Right renal cortex interstitium (tissue), 3 donors: ENCODE results near the gene SP140. TPM values are rescaled to one million over a fixed set of nuclear protein-coding genes. Genes with fewer than 3 reads are reported as not detected.
A peak's percentile ranks its signal among the peaks of the same experiment; 100 is the strongest.
"Not testable (repeated sequence)": the region's sequence is repeated elsewhere in the genome, so short reads cannot be mapped to it uniquely, and the experiment has no call there.

ENCODE experiments used
- DNase-seq, 3 donors: peaks; one replicate each; pipeline ENCODE4 v3.0.0-alpha.2; 2013; ENCODE audit warnings: low read depth in 3 of 3, low spot score in 2 of 3
- polyA plus RNA-seq, 3 donors: library from polyadenylated mRNA; unstranded; fragments of 120-200 nt; gene quantifications; one replicate each; pipeline ENCODE4 v1.2.1, GENCODE V29; 2013; ENCODE audit not compliant: insufficient read length in 3 of 3

Gene SP140
- polyA plus RNA-seq: under 1 TPM; 0.68 to 0.97 (median 0.74) TPM

DNA sequence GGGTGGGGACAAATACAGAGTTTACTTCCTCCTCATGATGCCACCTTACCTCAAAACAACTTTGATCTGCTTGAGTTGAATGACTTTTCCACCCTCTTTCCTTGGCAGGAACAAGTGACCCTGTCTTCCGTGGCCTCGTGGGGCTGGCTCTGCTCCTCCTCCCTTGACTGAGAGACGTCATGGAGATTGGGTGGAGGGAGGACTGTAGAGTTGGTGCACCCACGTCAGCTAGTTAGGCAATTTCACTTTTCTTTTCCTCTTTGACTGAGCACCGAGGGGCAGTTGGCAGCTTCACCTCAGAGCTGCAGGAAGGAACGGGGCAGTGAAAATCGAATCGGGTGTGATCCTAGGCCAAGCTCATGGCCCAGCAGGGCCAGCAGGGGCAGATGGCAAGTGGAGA, at the start of gene SP140:
Gene SP140, plus strand, starts transcription at position 251 of the 400 bp plus-strand sequence. Its CDS starts 109 bp downstream, at position 360.
- DNase-seq: no peak

DNA sequence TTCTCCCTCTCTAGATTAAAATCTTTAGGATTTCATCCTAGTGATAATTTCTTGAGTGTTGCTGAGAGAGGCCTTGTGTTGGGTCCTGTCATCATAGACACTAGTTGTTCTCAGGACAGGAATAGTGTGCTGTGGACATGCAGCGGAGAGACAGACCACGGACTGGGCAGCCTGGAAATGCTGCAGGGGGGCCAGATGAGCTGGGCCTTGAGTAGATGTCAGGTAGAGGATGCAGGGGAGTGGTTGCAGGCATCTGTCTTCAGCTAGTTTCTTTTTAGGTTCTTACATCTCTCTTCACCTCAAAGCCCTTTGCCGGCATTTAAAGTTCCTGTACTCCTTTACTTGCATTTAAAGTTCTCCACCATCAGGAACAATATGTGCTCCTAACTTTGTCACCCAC, 48.5 kb upstream of the SP140 start:
- no peak for DNase-seq

DNA sequence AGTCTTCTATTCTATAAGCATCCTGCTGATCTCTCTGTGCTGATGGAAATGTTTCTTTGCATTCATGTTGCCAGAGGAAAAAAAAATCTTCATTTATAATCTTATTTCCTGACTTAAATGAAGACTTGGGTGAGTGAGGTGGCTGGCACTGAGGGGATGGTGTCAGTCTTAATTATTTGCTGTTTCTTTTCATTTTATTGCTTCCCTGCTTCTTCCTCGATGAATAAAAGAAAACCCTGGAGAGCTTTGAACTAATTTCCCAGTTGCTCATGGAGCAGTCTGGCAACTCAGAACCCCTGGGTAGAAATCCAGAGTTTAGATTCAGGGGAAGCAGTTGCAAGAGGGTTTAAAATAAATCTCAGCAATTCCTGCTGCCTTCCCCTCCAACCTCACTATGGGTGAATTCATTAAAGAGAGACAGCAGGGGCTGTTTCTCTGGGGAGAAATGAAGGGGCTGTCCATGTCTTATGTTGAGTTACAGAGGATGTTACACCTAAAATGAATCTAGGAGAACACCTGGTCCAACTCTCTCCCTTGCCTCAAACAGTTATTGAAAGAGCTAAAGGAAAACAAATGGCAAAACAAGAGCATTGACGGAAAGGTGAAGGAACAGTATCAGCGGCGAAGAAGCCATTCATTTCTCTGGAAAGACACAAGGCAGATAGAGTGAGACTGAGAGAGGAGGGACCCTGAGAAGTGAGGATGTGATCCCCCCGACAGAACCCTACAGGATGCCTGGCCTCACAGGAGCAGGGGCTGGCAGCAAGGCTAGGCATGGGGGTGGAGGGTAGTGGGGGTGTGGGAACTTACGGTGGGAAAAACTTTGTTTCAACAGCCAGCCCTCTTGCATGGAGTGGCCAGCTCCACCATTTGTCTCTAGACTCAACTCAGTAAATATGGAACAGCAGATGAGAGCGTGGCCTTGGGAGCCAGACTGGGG, 46.7 kb upstream of the SP140 start:
- DNase-seq: no peak

DNA sequence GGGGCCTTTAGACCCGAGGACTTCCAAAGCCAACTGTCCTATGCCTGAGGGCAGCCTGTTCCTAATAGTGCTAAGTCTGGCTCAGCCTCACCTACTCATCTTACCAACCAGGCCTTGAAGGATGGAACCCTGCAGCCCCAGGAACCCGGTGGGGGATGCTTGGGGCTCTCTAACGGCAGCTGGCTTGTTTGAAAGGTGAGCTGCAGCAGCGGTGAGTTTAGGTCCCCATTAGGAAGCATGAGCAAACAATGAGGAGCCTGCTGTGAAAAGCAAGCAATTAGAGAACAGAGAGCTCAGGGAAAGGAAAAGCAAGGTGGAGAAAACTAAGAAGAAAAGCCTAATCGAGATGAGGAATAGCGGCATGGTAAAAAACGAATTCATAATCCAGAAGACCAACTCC, 45.6 kb upstream of the SP140 start:
- DNase-seq: no peak

DNA sequence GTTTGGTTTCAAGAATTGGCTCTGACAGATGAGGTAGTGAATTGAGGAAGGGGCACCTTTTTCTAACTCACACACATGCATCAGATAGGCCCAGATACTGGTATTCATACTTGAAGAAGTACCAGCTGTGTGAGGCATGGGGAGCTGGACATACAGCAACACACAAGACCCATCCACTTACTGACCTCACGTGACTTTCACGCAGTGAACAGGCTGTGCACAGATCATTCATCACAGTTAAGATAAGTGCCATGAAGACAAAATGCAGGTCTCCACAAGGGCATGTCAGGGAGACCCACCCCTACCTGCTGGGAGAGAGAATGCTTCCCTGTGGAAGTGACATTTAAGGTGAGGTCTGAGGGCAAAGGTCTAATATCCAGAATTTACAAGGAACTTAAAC, 44.3 kb upstream of the SP140 start:
- no peak for DNase-seq

DNA sequence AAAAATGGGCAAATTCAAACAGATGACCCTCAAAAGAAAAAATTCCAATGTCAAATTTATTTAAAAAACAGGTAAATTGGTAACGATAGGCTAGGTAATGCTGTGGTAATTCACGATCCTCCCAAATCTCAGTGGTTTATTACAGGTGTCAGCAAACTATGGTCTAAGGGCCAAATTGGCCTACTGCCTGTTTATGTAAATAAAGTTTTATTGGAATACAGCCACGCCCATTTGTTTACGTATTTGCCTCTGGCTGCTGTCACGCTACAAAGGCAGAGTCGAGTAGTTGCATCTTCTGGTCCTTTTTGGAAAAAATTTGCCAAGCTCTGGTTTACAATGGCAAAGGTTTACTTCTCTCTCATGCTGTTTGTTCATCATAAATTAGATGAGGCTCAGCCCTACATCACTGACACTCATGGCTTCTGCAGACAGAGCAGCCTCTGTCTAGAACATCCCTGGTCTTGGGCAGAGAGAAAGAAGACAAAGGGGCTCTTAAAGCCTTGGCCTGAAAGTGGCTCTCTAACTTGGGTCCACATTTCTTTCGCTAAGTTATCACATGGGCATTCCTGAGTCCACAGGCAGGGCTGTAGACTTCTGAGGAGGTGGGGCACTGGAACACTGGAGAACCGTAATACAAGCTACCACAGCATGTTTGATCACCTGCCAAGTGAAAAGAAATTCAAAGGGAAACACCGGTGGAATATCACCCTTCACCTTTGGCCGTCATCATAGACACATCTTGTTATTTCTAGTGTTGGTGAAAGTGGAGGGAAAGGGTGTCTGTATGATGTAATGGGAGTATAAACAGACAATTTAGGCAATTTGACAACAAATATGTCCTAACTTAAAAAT, 40.6 kb upstream of the SP140 start:
- no peak for DNase-seq

DNA sequence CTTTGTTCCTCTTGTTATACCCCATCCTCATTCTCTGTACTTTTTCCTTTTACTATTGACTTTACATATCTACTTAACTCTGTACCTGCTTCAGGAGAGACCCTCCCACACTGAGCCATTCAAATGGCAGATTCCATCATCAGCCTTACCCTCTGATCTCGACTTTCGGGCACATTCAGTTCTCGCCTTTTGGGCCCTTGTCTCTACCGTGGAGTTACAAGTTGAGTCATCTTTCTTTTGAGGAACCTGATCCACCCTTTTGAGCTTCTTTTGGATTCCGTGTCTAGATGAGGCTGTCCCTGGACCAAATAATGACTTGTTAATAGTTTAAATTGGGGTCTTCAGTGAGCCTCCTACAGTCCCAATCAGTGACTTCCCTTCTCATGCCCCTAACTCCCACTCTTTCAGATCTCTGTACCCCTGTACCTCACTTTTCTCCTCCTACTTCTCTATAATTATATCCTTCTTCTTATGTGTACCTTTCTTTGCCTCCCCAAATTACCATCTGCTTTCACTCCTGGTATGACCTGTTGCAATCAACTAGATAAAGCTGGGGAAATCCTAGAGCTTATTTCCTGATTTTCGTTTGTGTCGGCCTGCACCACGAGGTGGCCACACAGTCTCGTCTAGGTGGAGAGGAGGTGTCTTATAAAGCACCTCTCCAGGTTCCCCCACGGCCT, 23.0 kb upstream of the SP140 start:
- DNase-seq: no peak

DNA sequence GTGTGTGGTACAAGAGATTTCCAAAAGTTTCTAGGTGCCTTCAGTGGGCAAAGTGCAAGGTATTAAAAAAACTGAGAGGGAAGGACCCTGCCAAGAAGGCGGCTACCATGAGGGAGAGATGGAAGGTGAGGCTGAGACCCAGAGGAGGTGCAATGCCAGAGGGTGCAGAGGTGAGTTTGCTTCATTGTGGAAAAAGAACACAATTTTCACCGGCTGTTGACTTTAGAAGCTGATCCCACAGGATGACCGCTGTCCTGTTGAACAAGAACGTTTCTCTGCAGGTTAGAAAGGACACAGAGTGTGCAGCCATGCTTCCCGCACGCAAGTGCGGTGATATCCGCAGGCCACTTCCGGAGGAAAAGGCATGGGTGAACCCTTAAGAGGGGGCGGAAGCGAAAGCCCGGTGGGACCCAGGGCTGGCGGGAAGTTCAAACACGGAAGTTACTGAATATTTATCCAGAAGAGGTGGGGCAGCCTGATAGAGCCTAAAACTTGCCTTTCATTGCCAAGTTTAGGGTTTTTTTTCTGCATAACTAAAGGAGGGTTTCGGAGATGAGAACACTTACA, 22.3 kb upstream of the SP140 start:
- no peak for DNase-seq

DNA sequence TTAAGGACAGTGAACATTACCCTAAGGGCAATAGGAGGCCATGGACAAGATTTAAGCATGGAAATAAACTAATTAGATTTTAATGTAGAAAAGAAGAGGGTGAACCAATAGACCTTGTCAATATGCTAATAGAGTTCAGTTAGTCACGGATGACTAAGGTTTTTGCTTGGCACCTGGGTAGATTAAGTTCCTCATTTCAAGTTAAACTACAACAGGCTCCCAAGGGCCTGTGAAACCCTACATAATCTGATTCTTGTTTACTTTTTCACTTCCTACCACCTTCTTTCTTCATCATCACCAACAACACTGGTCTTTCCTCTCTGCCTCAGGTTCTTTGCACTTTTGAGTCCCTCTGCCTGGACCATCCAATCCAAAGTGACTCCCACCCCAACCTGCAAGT, 20.5 kb upstream of the SP140 start:
- DNase-seq: peak in 1 of 3 donors; percentile 4

DNA sequence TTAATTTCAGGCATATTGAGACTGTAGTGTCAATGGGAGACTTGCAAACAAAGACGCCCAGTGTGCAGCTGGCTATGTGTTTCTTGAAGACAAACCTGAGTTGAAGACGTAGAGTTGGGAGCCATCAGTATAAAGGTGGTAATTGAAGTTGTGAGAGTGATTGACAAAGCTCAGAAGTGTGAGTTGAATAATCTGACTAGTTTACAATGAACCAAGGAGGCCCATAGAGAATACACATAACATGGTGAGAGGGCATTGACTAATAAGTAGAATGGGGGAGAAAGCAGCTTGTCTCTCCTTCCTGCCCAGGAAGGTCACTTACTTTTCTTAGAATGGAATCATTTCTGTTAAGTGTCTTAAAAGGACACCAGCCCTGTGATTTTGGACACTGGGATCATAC, 19.8 kb upstream of the SP140 start:
- no peak for DNase-seq

DNA sequence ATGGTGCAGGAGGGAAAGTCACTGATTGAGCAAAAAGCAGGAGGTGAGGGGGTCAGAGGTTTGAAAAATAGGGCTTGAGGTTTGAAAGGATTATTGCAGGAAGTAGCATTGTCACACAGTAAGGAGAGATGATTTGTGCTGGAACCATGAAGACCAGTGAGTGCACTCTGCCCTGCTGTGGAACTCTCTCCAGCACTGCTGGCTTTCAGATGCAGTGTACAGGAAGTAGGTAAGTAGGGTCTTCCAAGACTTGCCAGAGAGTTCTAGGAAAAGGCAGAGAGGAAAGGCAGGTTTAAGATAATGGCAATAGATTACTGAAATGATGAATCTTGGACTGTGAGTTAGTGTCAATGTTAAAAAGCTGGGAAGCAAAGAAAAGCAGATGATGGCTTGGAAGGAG, 17.0 kb upstream of the SP140 start:
- no peak for DNase-seq

DNA sequence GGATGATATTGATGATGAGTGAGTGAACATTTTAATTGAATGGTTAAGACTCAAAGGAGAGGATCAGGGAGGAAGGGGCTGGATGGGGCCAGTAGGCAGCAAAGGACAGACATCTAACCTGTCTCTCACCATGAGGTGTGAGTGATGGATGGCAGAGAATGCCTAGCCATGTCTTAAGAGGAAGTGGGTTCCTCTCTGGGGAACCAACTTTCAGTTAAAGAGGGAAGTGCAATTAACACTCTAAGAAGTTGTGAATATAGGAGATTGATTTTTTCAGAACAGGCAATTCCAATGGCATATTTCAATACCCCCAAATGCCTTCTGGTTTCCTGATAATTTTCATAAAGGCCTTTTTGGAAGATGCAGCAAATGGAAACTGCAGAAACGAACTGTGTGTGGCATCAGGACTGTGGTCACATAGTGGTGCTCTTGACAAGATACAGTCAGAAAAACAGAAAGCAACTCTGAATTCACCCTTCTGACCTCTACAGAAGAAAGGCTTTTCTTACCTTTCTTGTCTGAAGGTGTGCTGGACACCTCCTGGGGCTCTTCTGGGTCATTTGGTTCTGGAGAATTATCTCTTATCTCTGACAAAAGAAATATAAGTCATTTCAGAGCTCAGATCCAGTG, 16.0 kb upstream of the SP140 start:
- DNase-seq: no peak

DNA sequence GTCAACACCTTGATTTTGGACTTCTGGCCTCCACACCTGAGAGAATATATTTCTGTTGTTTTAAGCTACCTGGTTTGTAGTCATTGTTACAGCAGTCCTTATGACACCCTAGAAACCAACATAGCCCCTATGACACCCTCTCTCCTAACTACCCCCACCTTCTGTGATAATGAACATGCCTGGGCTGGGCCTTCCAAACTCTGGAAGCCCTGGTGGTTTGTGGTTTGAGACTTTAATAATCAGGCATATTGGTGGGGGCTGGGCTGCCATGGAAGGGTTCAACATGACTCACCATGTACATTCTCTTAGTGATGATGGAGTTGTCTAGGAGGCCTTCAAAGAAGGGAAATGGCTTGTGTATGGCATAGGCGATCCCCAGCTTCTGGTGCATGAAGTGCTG, 9.0 kb upstream of the SP140 start:
- no peak for DNase-seq

DNA sequence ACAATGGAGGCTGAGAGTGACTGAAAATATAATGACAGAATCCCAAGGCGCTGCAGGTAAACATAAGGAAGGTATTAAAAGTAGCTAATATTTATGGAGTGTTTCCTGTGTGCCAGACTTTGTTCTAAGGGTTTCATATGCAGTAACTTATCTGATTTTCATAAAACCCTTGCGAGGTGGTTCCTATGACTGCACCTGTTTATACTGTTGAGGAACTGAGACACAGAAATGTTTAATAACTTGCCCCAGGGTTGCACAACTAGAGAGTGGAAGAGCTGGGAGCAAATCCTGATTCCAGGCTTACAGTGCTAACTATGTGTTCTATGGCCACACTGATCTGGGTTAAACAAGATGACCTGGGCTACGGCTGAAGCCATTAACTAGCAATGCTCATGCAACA, 8.1 kb upstream of the SP140 start:
- no peak for DNase-seq

DNA sequence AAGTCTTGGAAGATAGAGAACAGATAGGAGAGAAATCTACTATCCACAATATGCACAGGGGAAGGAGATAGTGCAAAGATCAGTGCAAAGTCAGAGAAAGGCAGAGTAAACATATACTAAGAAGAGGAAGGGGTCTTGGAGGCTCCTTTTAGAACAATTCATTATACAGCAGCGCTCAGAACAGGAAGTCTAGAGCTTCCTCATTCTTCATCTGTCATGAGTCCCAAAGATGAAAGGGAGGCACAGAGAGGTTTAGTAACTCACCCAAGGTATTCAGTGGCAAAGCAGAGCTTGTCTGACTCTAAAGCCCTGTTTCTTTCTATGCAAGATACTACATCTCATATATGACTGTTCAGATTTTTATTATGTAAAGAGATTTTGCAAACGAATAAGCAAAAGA, 7.1 kb upstream of the SP140 start:
- DNase-seq: no peak

DNA sequence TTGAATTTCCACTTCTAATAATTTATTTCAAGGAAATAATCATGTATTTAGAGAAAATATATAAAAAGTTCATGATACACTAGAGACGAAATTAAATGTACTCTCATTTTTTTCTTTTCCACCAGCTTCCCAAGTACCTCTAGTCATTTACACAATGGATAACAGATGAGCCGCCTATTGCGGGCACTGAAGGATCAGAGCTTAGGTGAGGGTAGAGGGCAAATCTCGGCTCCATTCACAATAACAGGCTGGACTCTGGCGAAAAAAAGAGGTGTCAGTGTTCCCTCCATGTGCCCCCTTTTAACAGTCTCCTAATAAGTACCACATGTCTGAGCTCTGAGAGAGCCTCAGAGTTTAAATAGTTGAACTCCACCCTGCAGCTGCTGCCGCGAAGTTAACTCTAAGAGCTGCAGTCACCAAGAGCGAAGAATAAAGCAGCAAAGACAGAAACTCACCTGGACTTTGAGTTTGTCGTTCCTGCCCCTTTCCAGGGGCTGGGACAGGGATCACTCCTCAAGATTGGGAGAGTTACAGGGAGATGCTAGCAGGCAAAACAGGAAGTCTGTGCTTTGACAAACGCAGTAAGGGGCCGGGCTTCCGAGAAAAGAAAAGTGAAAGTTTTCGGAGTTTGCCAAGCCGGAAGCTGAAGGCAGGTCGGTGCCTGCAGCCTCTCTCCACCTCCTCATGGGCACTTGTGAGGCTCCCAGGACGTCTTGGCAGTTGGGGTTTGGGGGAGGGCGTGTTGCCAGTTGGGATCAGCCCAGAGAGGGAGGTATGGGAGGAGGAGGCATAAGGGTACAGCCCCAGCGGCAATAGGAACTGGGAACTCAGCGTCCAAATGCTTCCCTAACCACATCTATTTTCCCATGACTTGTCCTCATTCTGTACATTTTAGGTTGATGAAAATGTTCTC, 5.9 kb upstream of the SP140 start, which contains the start of gene SP110:
Gene SP110, minus strand, starts transcription at position 566 of the 913 bp plus-strand sequence. CDS start 3,057 bp downstream, outside the sequence.
- peak; percentile 69 for DNase-seq

DNA sequence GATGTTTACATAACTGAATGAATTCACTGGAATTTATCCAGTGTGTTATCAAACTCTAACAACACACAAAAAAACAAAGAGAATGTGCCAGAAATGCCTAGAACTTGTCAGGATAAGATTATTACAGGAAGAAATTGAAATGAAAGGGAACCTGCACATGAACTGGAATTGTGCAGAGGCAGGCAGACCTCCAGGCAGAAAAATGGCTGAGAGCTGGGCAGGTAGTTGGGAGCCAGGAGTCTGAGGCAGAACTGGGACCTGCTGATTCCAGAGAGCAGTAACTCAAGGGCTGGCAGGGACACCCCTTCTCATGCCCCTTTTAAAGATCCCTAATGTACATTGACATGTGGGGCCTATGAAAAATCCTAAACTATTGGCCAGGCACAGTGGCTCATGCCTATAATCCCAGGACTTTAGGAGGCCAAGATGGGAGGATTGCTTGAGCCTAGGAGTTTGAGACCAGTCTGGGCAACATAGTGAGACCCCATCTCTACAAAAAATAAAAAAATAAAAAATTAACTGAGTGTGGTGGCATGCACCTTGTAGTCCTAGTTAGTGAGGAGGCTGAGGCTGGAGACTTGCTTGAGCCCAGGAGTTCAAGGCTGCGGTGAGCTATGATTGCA, 5.1 kb upstream of the SP140 start:
- no peak for DNase-seq

DNA sequence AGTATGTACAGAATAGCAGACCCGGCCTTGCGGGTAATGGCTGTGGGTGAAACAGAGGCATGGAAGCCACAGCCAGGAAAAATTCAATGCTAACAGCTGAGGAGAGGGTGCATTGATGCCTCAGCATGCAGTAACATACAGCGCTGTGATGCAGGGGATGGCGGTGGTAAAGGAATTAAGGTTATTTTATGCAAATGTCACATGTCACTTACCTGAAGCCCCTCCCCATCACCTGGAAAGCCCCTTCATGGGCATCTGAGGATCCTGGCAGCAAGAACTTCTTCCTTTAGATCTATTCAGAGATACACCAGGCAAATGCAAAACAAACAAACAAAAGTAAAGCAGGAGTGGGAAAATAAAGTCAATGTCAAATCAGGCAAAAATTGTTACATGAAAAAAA, 4.0 kb upstream of the SP140 start:
- no peak for DNase-seq

DNA sequence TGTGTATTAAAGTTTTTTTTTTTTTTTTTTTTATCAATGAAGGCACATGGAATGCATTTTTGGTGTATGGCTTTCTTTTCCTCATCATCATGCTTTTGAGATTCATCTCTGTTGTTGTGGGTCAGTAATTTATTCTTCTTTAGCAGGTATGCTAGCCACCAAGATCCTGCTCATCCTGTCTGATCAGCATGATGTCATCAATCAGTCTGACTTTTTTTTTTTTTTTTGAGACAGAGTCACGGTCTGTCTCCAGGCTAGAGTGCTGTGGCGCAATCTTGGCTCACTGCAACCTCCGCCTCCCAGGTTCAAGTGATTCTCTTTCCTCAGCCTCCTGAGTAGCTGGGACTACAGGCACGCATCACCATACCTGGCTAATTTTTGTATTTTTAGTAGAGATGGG, 2.7 kb upstream of the SP140 start:
- DNase-seq: not testable (repeated sequence)
